AG09319 (cell line): Measurements from ENCODE around the gene CXCL1.

Experiments used
- DNase-seq: peaks from one replicate; pipeline ENCODE4 v3.0.0-alpha.2; 2010; ENCODE audit warnings: low read depth; ENCODE audit errors: extremely low read depth
- TF ChIP-seq, protein P1 (sequence below): IDR thresholded peaks from 2 replicates; pipeline ENCODE4 v1.5.1; 2011; ENCODE audit warnings: low read depth, mild to moderate bottlenecking, inconsistent platforms, low read length, moderate library complexity

The CXCL1 gene

DNA sequence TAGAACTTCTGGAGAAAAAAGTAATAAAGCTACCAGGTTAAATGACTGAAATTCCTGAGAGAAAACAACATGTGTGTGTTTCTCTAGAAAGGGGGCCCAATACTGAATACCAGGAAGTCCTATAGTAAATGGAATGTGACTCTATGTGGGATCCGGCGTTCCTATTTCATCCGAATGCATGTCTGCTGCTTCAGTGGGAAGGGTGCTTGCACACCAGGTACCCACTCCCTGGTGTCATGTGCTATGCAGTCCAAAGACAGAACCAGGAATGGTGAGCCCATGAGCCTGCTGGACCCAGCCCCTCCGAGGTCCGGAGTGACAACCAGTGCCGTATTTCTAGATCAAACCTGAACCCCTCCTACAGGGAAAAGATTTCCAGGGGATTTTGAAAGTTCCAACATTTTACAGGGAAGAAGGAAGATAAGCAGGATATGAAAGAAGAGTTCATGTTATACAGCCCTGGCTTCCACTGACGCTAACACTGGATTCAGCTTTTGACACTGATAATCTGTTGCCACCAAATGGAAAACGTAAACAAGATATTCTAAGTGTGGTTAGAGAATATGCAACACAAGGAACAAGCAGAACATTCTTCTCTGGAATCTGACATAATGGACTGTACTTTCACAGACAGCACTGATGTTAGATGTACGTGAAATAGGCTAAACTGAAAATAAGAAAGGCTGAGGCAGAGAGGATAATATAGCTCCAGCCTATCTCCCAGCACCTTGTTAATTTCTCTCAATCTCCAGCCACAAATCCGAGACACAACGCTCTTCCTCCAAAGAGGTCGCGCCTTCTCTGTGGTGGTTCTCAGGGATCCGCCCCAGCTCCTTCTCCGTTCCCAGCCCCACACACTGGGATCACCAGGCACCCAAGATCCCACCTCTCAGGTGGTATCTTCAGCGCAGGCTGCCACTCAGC lies 725 bp upstream of the CXCL1 start:
- TF ChIP-seq, protein P1, sequence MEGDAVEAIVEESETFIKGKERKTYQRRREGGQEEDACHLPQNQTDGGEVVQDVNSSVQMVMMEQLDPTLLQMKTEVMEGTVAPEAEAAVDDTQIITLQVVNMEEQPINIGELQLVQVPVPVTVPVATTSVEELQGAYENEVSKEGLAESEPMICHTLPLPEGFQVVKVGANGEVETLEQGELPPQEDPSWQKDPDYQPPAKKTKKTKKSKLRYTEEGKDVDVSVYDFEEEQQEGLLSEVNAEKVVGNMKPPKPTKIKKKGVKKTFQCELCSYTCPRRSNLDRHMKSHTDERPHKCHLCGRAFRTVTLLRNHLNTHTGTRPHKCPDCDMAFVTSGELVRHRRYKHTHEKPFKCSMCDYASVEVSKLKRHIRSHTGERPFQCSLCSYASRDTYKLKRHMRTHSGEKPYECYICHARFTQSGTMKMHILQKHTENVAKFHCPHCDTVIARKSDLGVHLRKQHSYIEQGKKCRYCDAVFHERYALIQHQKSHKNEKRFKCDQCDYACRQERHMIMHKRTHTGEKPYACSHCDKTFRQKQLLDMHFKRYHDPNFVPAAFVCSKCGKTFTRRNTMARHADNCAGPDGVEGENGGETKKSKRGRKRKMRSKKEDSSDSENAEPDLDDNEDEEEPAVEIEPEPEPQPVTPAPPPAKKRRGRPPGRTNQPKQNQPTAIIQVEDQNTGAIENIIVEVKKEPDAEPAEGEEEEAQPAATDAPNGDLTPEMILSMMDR, result no peak
- DNase-seq, result no peak

- TF ChIP-seq, protein P1, result no peak
- no peak for DNase-seq
These were observed 1.1 kb downstream of the CXCL1 start for GRCh38 chr4:73870260-73870659.

- no peak for DNase-seq
- TF ChIP-seq, protein P1, result no peak
These were observed 1.6 kb downstream of the CXCL1 start for GRCh38 chr4:73870768-73871167.

GRCh38 chr4:73871511-73872310 lies 2.5 kb downstream of the CXCL1 start:
- DNase-seq, result no peak
- TF ChIP-seq, protein P1, result no peak

GRCh38 chr4:73872316-73873108 lies 3.3 kb downstream of the CXCL1 start:
- DNase-seq, result no peak

GRCh38 chr4:73874386-73874785 lies 5.2 kb downstream of the CXCL1 start:
- DNase-seq, result no peak
- TF ChIP-seq, protein P1, result no peak

More at GRCh38 chr4:73872316-73873108, 3.3 kb downstream of the CXCL1 start:
- TF ChIP-seq, protein P1, result no peak
